ENCODE results near the gene GFRA4.
"Not testable (repeated sequence)": the region's sequence is repeated elsewhere in the genome, so short reads cannot be mapped to it uniquely, and the experiment has no call there.

Gene GFRA4

DNA sequence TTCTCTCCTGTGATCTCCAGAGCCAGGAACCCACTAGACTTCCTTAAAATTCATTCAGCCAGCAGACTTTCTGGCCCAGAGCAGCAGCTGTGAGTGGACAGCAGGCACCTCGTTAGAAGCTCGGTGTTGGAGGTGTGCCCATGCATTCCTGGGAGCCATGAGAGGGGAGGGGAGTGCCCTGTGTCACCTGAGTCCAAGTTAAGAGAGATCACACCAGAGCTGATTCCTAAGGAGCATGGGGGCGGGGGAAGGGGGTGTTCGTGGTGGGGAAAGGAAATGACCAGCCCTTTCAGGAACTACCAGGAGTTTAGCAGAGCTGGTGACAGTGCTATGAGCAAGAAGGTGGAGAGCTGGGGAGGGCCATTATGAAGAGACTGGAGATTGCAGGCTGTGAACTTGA, 46.9 kb downstream of the GFRA4 start:
- no peak overlapping the region for H3K4me3 ChIP-seq (replicated peaks; ENCODE audit: low read depth, low read length)
- TF ChIP-seq, protein P1, sequence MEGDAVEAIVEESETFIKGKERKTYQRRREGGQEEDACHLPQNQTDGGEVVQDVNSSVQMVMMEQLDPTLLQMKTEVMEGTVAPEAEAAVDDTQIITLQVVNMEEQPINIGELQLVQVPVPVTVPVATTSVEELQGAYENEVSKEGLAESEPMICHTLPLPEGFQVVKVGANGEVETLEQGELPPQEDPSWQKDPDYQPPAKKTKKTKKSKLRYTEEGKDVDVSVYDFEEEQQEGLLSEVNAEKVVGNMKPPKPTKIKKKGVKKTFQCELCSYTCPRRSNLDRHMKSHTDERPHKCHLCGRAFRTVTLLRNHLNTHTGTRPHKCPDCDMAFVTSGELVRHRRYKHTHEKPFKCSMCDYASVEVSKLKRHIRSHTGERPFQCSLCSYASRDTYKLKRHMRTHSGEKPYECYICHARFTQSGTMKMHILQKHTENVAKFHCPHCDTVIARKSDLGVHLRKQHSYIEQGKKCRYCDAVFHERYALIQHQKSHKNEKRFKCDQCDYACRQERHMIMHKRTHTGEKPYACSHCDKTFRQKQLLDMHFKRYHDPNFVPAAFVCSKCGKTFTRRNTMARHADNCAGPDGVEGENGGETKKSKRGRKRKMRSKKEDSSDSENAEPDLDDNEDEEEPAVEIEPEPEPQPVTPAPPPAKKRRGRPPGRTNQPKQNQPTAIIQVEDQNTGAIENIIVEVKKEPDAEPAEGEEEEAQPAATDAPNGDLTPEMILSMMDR (IDR thresholded peaks at IDR 0.05; ENCODE audit: low read depth, low read length, missing control alignments) = no peak
- no peak for DNase-seq (ENCODE audit: extremely low read depth, low read depth)

DNA sequence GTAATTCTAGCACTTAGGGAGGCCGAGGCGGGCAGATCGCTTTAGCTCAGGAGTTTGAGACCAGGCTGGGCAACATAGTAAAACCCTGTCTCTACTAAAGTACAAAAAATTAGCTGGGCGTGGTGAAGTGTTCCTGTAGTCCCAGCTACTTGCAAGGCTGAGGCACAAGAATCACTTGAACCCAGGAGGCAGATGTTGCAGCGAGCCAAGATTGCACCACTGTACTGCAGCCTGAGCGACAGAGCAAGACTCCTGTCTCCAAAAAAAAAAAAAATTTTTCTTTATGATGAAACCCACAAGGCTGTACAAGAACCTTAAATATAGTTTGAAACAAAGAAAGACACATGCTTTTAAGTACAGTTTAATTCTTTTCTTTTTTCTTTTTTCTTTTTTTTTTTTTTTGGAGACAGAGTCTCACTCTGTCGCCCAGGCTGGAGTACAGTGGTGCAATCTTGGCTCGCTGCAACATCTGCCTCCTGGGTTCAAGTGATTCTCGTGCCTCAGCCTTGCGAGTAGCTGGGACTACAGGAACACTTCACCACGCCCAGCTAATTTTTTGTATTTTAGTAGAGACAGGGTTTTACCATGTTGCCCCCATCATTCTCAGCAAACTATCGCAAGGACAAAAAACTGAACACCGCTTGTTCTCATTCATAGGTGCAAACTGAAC, 47.9 kb downstream of the GFRA4 start:
- DNase-seq (ENCODE audit: extremely low read depth, low read depth); H3K4me3 ChIP-seq (replicated peaks; ENCODE audit: low read depth, low read length): not testable (repeated sequence)

DNA sequence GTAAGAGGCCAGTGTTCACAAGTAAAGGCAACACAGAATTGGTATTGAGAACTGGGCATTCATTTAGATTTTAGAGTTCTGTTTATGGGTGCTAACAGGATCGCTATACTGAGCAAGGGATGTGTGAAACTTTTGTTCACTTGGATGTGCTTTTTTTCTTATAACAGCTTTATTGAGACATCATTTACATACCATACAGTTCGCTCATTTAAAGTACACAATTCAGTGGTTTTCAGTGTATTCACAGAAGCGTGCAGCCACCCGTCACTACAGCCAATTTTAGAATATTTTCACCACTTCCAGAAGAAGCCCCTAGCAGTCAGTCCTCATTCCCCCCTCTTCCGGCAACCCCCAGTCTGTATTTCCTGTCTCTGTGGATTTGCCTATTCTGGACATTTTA, 48.7 kb downstream of the GFRA4 start:
- H3K4me3 ChIP-seq (replicated peaks; ENCODE audit: low read depth, low read length) = peak overlapping the region; percentile 22; the same call in 1 of the 2 replicates
- no peak for DNase-seq (ENCODE audit: extremely low read depth, low read depth)
- TF ChIP-seq, protein P1 (IDR thresholded peaks at IDR 0.05; ENCODE audit: low read depth, low read length, missing control alignments) = no peak

DNA sequence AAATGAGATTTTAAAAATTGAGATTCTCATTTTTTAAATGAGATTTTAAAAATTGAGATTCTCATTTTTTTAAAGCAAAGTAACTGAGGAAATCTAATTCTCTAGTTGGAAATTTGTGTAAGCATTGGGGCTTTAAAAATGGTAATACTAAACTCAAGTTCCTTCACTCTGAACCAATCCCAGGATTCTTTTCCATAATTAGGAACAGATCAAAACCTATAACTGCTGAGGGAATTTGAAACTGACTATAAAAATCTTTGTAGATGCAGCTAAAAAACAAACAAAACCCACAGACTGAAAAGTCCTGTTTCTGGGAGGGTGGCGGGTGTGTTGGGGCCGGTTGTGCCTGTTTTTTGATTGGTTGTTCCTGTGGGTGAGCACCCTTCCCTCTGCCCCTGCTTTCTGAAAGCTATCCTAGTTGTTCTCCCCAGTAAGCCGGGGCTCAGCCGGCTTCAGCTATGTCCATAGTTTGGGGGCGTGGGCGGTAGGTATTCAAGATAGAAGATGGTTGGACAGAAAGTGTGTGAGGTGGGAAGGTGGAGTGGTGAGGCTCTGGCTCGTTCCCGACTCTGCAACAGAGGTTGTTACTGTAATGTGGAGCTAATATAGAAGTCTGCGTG, 49.3 kb downstream of the GFRA4 start:
- peak; percentile 41 for DNase-seq (ENCODE audit: extremely low read depth, low read depth)
- H3K4me3 ChIP-seq (replicated peaks; ENCODE audit: low read depth, low read length) = peak overlapping the region; percentile 22; the same call in 1 of the 2 replicates
- TF ChIP-seq, protein P1 (IDR thresholded peaks at IDR 0.05; ENCODE audit: low read depth, low read length, missing control alignments) = no peak

DNA sequence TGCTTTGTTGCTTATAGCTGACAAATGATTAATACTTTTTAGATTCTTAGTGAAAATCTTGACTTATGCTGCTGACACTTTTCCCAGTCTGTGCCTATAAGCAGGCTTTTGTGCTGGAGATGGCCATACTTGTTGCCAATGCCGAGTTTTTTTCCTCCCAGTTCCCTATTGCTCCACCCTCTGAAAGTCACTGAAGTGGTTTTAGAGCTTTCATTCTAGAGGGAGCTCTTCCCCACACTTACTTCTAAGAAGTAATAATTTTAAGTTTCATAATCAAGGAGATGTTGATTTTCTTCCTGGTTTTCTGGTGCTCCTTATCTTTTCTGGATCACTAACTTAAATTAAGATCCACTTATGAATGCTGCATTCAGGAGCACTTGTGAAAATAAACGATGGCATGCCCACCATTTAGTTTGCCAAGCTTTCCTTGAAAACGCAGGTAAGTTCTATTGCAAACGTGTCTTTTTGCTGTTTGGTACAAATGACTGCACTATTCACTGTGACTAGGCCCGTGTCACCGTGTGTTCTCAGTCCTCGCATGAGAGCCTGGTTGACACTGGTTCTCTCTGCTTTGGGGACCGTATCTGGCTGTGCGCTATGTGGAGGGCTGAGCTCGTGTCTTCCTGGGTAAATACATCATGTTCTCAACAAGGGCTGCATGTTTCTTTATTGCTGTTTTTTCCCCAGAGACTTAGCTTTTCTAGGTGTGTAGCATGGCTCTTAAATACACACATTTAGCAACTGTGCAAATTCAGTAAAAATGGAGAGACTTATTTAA, 50.2 kb downstream of the GFRA4 start:
- TF ChIP-seq, protein P1 (IDR thresholded peaks at IDR 0.05; ENCODE audit: low read depth, low read length, missing control alignments) = no peak
- H3K4me3 ChIP-seq (replicated peaks; ENCODE audit: low read depth, low read length) = no peak overlapping the region
- DNase-seq (ENCODE audit: extremely low read depth, low read depth) = no peak

DNA sequence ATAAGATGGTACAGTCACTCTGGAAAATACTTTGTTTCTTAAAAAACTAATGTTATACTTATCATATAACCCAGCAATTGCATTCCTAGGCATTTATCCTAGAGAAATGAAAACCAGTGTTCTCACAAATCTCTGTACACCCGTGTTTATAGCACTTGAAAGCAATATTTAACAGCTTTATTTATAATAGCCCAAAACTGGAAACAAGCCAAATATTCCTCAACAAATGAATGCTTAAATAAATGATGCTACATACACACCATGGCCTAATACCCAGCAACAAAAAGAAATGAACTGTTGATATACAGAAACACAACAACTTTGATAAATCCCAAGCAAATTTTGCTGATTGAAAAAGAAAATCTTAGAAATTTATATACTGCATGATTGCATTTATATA, 51.3 kb downstream of the GFRA4 start:
- TF ChIP-seq, protein P1 (IDR thresholded peaks at IDR 0.05; ENCODE audit: low read depth, low read length, missing control alignments) = no peak
- no peak for DNase-seq (ENCODE audit: extremely low read depth, low read depth)
- no peak overlapping the region for H3K4me3 ChIP-seq (replicated peaks; ENCODE audit: low read depth, low read length)
